DMS53 treated with DMSO at 0.1 percent for 48 hours (cell line): ENCODE measurements around the gene MYMX.
"Not testable (repeated sequence)": the region's sequence is repeated elsewhere in the genome, so short reads cannot be mapped to it uniquely, and the experiment has no call there.

Source experiments
- DNase-seq: peaks from one replicate; lab custom pipeline; 2025; ENCODE audit not compliant: unreplicated experiment; lab: John Stamatoyannopoulos, UW

MYMX gene

GRCh38 chr6:44216677-44217331 lies at the start of gene MYMX:
MYMX (plus strand) TSS chr6:44216926; CDS start chr6:44217472, 546 bp downstream.
- DNase-seq, result no peak

GRCh38 chr6:44167567-44167966 lies 49.2 kb upstream of the MYMX start:
- DNase-seq, result no peak

- no peak for DNase-seq
Observed at GRCh38 chr6:44169154-44169553, 47.6 kb upstream of the MYMX start.

DNA sequence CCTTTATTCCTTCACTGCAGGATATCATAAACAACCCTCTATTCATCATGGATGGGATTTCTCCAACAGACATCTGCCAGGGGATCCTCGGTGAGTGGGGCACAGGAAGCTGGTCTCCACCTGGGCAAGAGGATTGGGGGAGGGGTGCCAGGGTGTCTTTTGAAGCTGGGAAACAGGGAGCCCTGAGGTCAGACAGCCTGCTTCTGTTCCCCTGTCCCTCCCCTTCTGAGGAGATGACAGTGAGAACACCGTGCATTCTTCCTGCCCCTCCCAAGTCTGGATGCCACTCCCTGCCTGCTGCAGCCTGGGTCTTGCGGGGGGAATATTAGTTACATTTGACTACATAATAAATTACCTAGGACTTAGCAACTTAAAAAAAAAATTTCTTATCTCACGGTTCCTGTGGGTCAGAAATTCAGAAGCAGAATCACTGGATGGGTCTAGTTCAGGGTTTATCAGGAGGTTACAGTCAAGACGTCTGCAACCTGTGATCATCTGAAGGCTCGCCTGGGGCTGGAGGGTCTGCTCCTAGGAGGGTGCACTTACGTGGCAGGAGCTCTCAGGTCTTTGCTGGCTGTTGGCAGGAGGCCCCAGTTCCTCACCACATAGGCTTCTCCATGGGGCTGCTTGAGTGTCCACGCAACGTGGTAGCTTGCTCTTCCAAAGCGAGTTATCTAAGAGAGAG lies 46.7 kb upstream of the MYMX start:
- DNase-seq, result no peak

DNA sequence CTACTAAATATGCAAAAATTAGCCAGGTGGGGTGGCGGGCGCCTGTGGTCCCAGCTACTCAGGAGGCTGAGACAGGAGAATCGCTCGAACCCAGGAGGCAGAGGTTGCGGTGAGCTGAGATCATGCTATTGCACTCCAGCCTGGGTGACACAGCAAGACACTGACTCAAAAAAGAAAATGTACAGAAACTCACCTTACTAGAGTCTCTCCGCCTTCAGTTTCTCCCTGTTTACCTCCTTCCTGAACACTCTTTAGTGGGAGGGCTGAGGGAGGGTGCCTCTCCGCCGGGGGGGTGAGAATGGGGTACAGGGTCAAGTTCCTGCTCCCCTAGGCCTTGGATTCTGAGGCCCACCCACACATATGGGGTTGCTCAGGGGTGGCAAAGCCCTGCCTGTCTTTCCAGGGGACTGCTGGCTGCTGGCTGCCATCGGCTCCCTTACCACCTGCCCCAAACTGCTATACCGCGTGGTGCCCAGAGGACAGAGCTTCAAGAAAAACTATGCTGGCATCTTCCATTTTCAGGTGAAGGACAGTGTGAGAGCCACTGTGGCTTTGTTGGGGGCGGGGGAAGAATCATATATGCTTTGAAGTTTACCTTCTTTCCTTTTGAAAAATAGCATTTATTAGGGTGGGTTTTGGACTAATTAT lies 44.7 kb upstream of the MYMX start:
- no peak for DNase-seq

- DNase-seq, result peak; percentile 72
Observed at GRCh38 chr6:44172731-44173500, 43.8 kb upstream of the MYMX start.

GRCh38 chr6:44176130-44176761 lies 40.5 kb upstream of the MYMX start:
- no peak for DNase-seq

DNA sequence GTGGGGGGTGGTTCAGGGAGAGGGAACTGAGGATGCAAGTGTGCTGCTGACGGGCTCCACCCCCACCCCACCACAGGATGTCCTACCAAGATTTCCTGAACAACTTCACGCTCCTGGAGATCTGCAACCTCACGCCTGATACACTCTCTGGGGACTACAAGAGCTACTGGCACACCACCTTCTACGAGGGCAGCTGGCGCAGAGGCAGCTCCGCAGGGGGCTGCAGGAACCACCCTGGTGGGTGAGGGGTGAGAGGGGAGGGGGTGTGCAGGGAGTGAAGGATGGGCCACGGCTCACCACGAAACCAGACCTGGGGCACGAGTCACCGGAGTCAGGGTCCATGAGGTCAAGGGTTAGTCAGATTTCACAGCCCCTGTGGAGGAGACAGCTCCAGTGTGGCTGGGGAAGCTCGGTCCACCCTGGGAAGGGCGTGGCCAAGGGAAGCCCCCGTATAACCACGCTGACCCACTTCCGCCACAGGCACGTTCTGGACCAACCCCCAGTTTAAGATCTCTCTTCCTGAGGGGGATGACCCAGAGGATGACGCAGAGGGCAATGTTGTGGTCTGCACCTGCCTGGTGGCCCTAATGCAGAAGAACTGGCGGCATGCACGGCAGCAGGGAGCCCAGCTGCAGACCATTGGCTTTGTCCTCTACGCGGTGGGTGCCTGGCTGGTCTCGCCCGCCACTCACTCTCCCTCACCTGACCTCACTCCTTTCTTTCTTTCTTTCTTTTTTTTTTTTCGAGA lies 39.8 kb upstream of the MYMX start:
- DNase-seq, result no peak

DNA sequence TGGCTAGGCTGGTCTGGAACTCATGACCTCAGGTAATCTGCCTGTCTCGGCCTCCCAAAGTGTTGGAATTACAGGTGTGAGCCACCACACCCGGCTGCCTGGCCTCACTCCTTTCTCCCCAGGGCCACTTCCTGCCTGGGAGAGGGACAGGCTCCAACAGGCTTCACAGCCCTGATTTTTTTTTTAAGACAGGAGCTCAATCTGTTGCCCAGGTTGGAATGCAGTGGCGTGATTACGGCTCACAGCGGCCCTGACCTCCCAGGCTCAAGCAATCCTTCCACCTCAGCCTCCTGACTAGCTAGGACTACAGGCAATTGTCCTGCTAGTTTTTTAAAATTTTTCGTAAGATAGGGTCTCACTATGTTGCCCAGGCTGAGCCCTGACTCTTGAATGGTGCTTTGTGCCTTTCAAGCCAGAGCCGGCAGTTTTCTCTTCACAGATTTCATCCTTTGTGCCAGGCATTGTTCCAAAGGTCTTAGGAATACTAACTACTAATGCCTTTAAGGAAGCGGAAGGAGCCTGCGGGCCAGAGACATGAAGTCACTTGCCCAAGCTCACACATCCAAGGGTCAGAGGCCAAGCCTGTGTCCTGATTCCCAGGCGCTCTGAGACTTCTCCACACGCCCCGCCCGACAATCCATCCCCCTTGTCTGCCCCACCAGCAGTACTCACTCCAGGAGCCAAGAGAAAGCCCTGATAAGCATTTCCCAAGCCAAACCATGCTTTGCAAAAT lies 38.9 kb upstream of the MYMX start:
- no peak for DNase-seq

DNA sequence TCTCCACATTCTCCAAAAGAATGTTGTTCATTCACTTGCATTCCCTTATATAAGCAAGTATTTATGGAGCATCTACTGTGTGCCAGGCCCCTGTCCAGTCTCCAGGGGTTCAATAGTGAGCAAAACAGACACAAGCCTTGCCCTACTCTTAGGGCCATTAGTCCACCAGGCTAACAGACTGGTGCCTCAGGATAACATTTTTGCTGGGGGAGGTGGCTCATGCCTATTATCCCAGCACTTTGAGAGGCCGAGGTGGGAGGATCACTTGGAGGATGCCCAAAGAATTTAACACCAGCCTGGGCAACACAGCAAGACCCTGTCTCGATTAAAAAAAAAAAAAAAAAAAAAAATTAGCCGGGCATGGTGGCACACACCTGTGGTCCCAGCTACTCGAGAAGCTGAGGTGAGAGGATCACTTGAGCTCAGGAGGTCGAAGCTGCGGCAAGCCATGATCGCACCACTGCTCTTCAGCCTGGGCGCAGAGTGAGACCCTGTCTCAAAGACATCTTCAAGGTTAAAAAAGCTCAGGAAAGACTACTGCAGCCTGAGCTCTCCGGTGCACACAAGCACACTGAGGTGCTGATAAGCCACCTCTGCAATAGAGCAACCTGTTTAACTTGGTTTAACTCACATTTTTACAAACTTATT lies 38.2 kb upstream of the MYMX start:
- no peak for DNase-seq

GRCh38 chr6:44179072-44179536 lies 37.6 kb upstream of the MYMX start:
- no peak for DNase-seq

GRCh38 chr6:44179648-44180047 lies 37.1 kb upstream of the MYMX start:
- no peak for DNase-seq

GRCh38 chr6:44180406-44180805 lies 36.3 kb upstream of the MYMX start:
- DNase-seq, result no peak

- DNase-seq, result no peak
Observed at GRCh38 chr6:44180886-44181285, 35.8 kb upstream of the MYMX start.

DNA sequence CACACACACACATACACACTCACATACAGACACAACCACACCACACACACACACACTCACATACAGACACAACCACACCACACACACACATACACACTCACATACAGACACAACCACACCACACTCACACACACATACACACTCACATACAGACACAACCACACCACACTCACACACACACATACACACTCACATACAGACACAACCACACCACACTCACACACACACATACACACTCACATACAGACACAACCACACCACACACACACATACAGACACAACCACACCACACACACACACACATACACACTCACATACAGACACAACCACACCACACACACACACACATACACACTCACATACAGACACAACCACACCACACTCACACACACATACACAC lies 34.9 kb upstream of the MYMX start:
- DNase-seq, result not testable (repeated sequence)

- DNase-seq, result no peak
Observed at GRCh38 chr6:44182911-44183390, 33.8 kb upstream of the MYMX start.

GRCh38 chr6:44183783-44184182 lies 32.9 kb upstream of the MYMX start:
- DNase-seq, result no peak

GRCh38 chr6:44185356-44185755 lies 31.4 kb upstream of the MYMX start:
- DNase-seq, result not testable (repeated sequence)
